OCI-LY1 (cell line): ENCODE results near the gene LRTM2.

Source experiments
- H2AFZ ChIP-seq: fragments of 200-600 bp; sonication (generic), shearing (Covaris generic); 2 replicates; pipeline ENCODE4 v1.6.0; 2014; ENCODE audit warnings: antibody characterized with exemption, mild to moderate bottlenecking, low read length
- H3F3A ChIP-seq: fragments of 200-600 bp; sonication (generic), shearing (Covaris generic); 2 replicates; pipeline ENCODE4 v1.6.0; 2014; ENCODE audit warnings: mild to moderate bottlenecking, antibody characterized with exemption, low read length, moderate library complexity; ENCODE audit not compliant: insufficient read depth
- H3K27ac ChIP-seq: fragments of 200-600 bp; sonication (generic); 2 replicates; pipeline ENCODE4 v1.5.1; 2014; ENCODE audit warnings: low read length, mixed run types, mild to moderate bottlenecking, low read depth; ENCODE audit not compliant: poor library complexity, severe bottlenecking
- H3K27me3 ChIP-seq: fragments of 200-600 bp; sonication (generic); 2 replicates; pipeline ENCODE4 v1.6.0; 2014; ENCODE audit warnings: antibody characterized with exemption, mild to moderate bottlenecking, low read length, moderate library complexity; ENCODE audit not compliant: insufficient read depth
- H3K36me3 ChIP-seq: fragments of 200-600 bp; sonication (generic); 2 replicates; pipeline ENCODE4 v1.6.1; 2014; ENCODE audit warnings: mild to moderate bottlenecking, antibody characterized with exemption, low read length, moderate library complexity, mixed read lengths; ENCODE audit not compliant: insufficient read depth
- H3K4me1 ChIP-seq: fragments of 200-600 bp; sonication (generic); 2 replicates; pipeline ENCODE4 v1.5.1; 2014; ENCODE audit warnings: mild to moderate bottlenecking, low read length, moderate library complexity; ENCODE audit not compliant: insufficient read depth, severe bottlenecking
- H3K4me2 ChIP-seq: fragments of 200-600 bp; sonication (generic), shearing (Covaris generic); 2 replicates; pipeline ENCODE4 v1.6.1; 2014; ENCODE audit warnings: low read length
- H3K4me3 ChIP-seq: fragments of 200-600 bp; sonication (generic); 2 replicates; pipeline ENCODE4 v1.5.1; 2014; ENCODE audit warnings: low read length, low read depth, mild to moderate bottlenecking, mixed read lengths; ENCODE audit not compliant: poor library complexity, severe bottlenecking
- H3K79me2 ChIP-seq: fragments of 200-600 bp; shearing (Covaris generic); 2 replicates; pipeline ENCODE4 v1.6.1; 2016; ENCODE audit warnings: mixed run types, low read length, mixed read lengths; ENCODE audit not compliant: insufficient read depth
- H3K9ac ChIP-seq: fragments of 200-600 bp; sonication (generic), shearing (Covaris generic); 2 replicates; pipeline ENCODE4 v1.6.1; 2014; ENCODE audit warnings: mild to moderate bottlenecking, low read length, mixed read lengths
- H3K9me2 ChIP-seq: fragments of 200-600 bp; sonication (generic), shearing (Covaris generic); 2 replicates; pipeline ENCODE4 v1.6.1; 2014; ENCODE audit warnings: low read depth, mild to moderate bottlenecking, low read length, mixed read lengths
- H3K9me3 ChIP-seq: fragments of 200-600 bp; shearing (Covaris generic); 2 replicates; pipeline ENCODE4 v1.6.1; 2014; ENCODE audit warnings: low read length, mixed read lengths
- H4K20me1 ChIP-seq: fragments of 200-600 bp; sonication (generic), shearing (Covaris generic); 2 replicates; pipeline ENCODE4 v1.6.0; 2016; ENCODE audit warnings: mild to moderate bottlenecking, low read length; ENCODE audit not compliant: insufficient read depth
- EZH2 ChIP-seq: fragments of 200-600 bp; sonication (generic), shearing (Covaris generic); IDR thresholded peaks from 2 replicates; pipeline ENCODE4 v1.8.0; 2017; ENCODE audit warnings: borderline replicate concordance, mixed run types, mild to moderate bottlenecking, antibody characterized with exemption, low read length, moderate library complexity, mixed read lengths
- TF ChIP-seq, protein P1 (sequence below): fragments of 200-600 bp; sonication (generic), shearing (Covaris generic); IDR thresholded peaks from 2 replicates; pipeline ENCODE4 v1.5.1; 2017; ENCODE audit warnings: mild to moderate bottlenecking, antibody characterized with exemption, low read length, moderate library complexity, mixed read lengths

The LRTM2 gene

DNA sequence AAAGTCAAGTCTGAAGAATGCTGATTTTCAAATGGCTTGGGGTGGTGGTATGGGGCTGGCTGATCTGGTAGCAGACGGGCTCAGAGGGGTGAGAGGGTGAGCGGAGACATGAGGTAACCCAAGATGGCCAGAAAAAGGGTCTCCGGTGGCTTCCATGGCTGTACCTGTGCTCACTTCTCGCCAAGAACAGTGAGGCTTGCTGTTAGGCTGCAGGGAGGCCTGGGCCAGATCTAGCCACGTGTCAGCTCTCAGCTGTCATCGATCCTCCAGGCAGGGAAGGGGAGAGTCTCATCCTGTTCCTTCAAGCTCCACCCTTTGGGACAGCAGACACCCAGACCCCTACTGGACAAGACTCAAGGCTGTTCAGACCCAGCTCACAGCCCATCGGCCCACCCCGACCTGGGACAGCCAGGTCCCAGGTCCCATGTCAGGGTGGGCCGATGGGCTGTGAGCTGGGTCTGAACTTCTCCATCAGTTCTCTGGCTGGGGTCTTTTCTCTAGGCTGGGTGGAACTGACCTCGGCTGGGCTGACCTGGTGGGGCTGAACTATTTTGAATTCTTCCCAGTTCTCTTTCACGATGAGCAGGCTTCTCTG lies 9.0 kb downstream of the LRTM2 start:
- H4K20me1 ChIP-seq, result no peaks in the 10 kb centered on the region
- no peak overlapping the region for H3K4me3 ChIP-seq
- no peaks in the 10 kb centered on the region for H3K4me1 ChIP-seq
- no peaks in the 10 kb centered on the region for H3K36me3 ChIP-seq
- no peaks in the 10 kb centered on the region for H3F3A ChIP-seq
- H3K9me2 ChIP-seq, result no peaks in the 10 kb centered on the region
- no peak overlapping the region for H3K27ac ChIP-seq
- TF ChIP-seq EZH2, result no peak
- no peaks in the 10 kb centered on the region for H3K9me3 ChIP-seq
- H3K27me3 ChIP-seq, result peaks cover 13% of the 10 kb centered on the region; the same call in 1 of the 2 replicates
- H3K79me2 ChIP-seq, result no peaks in the 10 kb centered on the region
- no peak overlapping the region for H3K4me2 ChIP-seq
- H2AFZ ChIP-seq, result no peak overlapping the region
- no peak overlapping the region for H3K9ac ChIP-seq

DNA sequence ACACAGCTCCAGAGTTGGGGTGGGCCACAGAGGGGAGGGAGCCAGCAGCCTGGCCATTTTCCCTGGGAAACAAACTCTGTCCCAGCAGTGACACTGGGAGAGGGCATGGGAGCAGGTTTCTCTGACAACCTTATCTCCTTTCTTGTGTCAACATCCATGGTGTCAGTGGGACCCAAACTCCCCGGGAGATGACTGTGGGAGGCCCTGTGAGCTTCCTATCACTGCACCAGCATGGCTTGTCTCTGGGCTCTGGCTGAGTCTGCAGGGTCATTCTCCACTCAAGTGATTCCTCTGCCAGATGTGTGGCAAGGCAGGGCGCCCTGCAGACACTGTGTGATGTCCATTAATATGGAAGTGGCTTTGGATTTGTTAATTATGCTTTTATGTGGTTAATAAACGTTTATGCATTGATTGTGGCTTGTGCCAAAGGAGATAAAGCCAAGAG lies 10.1 kb downstream of the LRTM2 start:
- no peak overlapping the region for H3K4me3 ChIP-seq
- H3K9ac ChIP-seq, result no peak overlapping the region
- no peak overlapping the region for H2AFZ ChIP-seq
- no peaks in the 10 kb centered on the region for H3K4me1 ChIP-seq
- no peaks in the 10 kb centered on the region for H3K79me2 ChIP-seq
- no peaks in the 10 kb centered on the region for H3K36me3 ChIP-seq
- H3K27ac ChIP-seq, result no peak overlapping the region
- no peaks in the 10 kb centered on the region for H3K9me3 ChIP-seq
- no peak overlapping the region for H3K4me2 ChIP-seq
- no peak for TF ChIP-seq EZH2
- TF ChIP-seq, protein P1, sequence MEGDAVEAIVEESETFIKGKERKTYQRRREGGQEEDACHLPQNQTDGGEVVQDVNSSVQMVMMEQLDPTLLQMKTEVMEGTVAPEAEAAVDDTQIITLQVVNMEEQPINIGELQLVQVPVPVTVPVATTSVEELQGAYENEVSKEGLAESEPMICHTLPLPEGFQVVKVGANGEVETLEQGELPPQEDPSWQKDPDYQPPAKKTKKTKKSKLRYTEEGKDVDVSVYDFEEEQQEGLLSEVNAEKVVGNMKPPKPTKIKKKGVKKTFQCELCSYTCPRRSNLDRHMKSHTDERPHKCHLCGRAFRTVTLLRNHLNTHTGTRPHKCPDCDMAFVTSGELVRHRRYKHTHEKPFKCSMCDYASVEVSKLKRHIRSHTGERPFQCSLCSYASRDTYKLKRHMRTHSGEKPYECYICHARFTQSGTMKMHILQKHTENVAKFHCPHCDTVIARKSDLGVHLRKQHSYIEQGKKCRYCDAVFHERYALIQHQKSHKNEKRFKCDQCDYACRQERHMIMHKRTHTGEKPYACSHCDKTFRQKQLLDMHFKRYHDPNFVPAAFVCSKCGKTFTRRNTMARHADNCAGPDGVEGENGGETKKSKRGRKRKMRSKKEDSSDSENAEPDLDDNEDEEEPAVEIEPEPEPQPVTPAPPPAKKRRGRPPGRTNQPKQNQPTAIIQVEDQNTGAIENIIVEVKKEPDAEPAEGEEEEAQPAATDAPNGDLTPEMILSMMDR, result no peak
- H3K27me3 ChIP-seq, result peaks cover 5% of the 10 kb centered on the region; the same call in 1 of the 2 replicates
- H3K9me2 ChIP-seq, result no peaks in the 10 kb centered on the region
- H4K20me1 ChIP-seq, result no peaks in the 10 kb centered on the region
- H3F3A ChIP-seq, result no peaks in the 10 kb centered on the region

DNA sequence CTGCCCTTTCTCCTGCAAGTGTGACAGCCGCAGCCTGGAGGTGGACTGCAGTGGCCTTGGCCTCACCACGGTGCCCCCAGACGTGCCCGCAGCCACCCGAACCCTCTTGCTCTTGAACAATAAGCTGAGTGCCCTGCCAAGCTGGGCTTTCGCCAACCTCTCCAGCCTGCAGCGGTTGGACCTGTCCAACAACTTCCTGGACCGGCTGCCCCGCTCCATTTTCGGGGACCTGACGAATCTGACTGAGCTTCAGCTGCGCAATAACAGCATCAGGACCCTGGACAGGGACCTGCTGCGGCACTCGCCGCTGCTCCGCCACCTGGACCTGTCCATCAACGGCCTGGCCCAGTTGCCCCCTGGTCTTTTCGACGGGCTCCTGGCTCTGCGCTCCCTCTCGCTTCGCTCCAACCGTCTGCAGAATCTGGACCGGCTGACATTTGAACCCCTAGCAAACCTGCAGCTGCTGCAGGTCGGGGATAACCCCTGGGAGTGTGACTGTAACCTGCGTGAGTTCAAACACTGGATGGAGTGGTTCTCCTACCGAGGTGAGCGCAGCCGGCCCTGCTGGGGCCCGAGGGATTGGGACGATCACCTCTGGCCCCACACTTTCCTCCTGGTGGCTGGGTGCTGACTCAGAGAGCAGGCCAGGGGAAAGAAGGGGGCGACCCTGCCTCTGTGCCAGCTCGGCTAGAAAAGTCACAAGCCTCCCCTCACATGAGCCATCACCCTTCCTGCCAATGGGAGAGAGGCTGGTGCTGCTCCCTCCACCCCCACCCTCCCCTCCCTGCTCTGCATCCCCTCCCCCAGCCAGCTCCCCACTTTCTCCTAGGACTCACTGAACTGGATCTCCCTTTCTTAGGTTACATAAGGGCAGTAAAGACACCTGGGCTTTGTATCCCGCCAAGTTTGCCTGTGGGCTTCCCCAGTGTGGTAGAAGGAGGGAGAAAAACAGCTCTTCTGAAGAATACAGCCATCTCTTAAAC lies 10.9 kb downstream of the LRTM2 start:
- TF ChIP-seq, protein P1, result no peak
- no peak for TF ChIP-seq EZH2
- H3K9ac ChIP-seq, result no peak overlapping the region
- no peaks in the 10 kb centered on the region for H4K20me1 ChIP-seq
- H3K4me2 ChIP-seq, result no peak overlapping the region
- H3K9me3 ChIP-seq, result no peaks in the 10 kb centered on the region
- H2AFZ ChIP-seq, result no peak overlapping the region
- H3K4me1 ChIP-seq, result no peaks in the 10 kb centered on the region
- H3K79me2 ChIP-seq, result no peaks in the 10 kb centered on the region
- no peak overlapping the region for H3K27ac ChIP-seq
- no peaks in the 10 kb centered on the region for H3F3A ChIP-seq
- H3K27me3 ChIP-seq, result no peaks in the 10 kb centered on the region; the same call in 1 of the 2 replicates
- no peaks in the 10 kb centered on the region for H3K9me2 ChIP-seq
- H3K36me3 ChIP-seq, result no peaks in the 10 kb centered on the region
- no peak overlapping the region for H3K4me3 ChIP-seq
